HG03039 (cell line): ENCODE measurements around the gene TMEM266.
"Not testable (repeated sequence)": the region's sequence is repeated elsewhere in the genome, so short reads cannot be mapped to it uniquely, and the experiment has no call there.

ENCODE experiments used
- ATAC-seq: cut with Tn5 transposase; IDR thresholded peaks from one replicate; pipeline ENCODE4 v1.9.1; 2021; ENCODE audit warnings: mild to moderate bottlenecking, moderate library complexity; ENCODE audit not compliant: unreplicated experiment

The TMEM266 gene, protein sequence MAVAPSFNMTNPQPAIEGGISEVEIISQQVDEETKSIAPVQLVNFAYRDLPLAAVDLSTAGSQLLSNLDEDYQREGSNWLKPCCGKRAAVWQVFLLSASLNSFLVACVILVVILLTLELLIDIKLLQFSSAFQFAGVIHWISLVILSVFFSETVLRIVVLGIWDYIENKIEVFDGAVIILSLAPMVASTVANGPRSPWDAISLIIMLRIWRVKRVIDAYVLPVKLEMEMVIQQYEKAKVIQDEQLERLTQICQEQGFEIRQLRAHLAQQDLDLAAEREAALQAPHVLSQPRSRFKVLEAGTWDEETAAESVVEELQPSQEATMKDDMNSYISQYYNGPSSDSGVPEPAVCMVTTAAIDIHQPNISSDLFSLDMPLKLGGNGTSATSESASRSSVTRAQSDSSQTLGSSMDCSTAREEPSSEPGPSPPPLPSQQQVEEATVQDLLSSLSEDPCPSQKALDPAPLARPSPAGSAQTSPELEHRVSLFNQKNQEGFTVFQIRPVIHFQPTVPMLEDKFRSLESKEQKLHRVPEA

DNA sequence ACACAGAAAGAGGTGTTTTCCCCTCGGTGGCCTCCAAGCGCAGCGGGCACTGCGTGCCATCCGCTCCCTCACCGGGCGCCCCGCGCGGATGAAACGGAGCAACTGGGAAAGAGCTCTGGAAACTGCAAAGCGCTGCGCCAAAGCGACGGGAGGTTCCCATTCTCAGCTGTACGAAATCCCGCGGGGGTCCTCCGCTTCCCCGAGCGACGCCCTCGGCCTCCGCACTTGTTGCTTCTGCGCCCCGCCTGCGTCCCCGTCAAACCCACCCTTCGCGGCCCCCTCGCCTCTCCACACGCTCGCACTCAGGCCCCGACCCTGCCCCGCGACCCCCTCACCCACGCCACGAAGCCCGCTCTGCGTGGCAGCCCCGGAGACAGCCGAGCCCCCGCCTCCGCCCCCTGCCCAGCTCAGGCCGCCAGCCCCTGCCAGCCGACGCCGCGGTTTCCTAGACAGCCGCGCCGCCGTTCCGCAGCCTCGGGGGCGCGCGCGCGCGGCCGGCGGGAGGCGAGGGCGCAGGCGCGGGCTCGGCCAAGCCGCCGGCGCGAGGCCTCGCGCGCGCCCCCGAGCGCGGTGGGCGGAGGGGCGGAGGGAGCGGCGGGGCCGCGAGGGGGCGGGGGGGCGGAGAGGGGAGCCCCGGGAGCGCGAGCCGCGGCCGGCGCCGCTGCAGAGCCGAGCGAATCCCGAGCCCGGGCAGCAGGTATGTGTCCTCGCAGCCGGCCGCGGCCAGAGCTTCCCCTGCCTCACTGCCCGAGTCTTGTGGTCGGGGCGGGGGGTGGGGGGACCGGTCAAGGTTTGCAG, at the start of gene TMEM266:
Gene TMEM266 (plus strand): TSS at position 666 of the 798 bp plus-strand sequence. CDS start 74,279 bp downstream, outside the sequence.
- no peak for ATAC-seq

DNA sequence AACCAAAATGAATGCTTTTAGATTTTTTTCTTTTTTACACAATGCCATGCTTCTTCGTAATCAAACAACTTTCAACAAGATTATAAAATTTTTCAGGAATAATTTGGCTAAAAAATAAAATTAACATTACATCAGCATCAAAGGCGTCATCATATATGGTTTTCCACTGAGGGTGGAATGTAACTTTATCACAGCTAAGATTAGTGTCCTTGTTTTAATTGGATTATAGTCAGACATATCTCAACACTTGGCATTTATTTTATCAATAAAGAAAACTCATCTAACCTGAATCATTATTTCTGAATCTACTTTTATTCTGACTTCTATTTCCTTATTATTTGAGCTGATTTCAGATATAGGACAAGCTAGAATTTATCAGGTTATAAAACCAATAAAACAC, 49.2 kb upstream of the TMEM266 start:
- no peak for ATAC-seq

DNA sequence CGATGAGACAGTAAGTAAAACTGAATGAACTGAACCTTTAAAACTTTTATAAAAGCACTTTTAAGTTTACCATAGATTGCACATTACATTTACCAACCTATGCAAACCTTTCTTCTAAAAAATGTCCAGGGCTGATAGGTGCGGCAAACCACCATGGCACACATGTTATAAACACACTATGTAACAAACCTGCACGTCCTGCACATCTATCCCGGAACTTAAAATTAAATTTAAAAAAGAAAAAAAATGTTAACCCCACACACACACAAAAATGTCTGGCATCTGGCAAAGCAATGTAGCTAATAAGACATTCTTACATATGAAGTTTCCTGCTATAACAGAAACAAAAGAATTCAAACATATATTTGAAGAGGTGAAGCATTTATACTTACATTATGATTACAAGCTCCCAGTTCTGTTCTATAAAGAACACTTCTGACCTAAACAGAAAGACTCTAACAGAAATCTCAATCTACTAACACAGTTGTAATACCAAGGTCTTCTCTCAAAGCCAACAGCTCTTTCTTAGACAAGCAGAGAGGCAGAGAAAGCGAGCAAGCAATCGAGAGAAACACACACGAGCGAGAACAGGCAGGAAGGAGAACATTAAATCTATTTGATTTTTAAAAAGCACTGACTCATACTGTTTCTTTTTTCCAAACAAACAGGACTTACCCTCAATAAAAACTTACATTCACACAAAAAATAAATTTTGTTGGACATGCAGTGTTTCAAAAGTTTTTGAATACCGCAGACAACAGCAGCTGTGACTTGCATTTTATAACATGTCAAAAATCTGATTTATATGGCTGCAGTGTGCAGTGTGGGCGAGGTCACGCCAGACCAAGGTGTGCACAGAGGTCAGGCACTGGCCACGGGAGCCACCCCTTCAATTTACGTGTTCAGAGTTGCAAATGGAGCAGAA, 47.9 kb upstream of the TMEM266 start, which contains the start of gene NRG4:
Gene NRG4 (minus strand): TSS at position 798 of the 925 bp plus-strand sequence. CDS start 1,194 bp downstream, outside the sequence.
- ATAC-seq, result no peak

DNA sequence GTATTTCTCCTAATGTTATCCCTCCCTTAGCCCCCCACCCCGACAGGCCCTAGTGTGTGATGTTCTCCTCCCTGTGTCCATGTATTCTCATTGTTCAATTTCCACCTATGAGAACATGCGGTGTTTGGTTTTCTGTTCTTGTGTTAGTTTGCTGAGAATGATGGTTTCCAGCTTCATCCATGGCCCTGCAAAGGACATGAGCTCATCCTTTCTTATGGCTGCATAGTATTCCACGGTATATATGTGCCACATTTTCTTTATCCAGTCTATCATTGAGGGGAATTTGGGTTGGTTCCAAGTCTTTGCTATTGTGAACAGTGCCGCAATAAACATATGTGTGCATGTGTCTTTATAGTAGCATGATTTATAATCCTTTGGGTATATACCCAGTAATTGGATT, 46.3 kb upstream of the TMEM266 start:
- ATAC-seq, result not testable (repeated sequence)

DNA sequence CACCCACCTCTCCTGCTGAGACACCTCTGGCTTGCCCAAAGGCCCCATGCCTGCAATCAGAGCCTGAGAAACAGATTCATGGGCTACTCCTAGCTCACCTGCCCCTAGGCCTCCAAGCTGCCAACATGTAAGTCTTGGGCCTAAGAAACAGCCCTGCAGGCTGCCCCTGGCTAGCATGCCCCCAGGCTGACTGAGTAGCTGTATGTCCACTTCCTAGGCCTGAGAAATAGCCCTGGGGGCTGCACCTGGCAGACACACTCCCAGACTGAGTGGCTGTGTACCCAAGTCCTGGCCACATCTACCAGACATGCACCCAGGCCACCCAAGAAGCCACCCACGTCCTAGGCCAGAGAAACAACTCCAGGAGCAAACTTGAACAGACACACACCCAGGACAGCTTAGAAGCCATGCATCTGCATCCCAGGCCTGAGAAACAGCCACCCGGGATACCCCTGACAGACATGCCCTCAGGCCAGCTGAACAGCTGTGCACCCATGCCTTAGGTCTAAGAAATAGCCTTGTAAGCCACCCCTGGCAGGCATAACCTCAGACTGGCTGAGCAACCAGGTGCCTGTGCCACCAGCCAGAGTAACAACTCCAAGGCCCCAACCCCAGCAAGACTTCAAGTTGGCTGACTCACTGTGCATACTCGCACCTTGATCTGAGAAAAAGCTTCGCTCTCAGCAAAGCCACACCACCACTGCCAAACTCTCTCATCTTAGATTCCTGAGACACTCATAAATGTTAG, 35.6 kb upstream of the TMEM266 start:
- ATAC-seq, result no peak

DNA sequence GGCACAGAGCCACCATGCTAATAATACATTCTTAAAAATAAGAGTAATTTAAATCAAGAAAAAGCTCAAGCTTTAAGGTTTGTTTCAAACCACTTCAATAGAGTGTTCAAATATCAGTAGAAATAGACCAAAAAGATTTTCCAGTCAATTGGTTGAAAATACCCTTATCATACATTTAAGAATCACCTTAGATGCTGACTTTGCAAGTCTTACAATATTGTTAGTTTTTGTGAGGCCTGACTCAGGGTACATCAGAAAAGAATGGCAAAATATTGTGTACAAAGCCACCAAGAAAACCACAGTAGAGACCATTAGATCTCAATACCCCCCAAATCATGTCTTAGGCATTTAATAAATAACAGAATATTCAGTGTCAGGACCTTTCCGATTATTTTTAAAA, 27.7 kb upstream of the TMEM266 start:
- no peak for ATAC-seq

DNA sequence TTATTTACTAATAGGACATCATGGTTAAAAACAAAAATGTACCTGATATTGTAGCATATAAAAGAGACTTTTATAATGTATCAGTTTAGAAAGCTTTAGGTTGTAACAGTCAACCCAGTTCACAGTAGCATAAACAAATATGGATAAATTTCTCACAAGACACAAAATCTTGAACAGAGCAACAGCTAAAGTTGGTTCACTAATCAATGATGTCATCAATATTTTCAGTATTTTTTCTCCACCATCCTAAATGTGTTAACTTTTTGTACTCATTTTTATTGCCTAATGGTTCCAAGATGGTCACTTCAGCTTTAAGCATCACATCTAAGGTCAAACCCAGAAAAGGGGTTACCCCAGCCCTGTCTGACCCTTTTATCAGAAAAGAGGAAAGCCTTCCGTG, 26.3 kb upstream of the TMEM266 start:
- no peak for ATAC-seq

DNA sequence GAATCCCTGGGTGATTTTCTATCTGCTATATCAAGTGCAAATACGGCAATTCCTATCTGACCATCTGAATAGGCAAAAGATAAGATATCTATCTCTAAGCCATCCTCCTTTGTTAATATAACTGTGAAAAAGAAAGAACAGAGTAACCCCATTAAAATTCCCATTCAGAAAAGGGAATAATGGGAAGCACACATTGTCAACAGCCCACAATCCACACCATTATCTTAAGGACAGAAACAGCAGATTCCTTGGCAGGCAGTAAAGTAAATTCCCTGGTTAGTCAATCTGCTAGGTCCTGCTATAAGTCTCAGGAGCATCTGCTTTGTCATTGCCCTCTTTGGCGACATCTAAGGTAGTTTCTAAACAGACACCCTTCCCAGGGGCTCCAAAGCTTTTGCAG, 25.7 kb upstream of the TMEM266 start:
- ATAC-seq, result no peak

DNA sequence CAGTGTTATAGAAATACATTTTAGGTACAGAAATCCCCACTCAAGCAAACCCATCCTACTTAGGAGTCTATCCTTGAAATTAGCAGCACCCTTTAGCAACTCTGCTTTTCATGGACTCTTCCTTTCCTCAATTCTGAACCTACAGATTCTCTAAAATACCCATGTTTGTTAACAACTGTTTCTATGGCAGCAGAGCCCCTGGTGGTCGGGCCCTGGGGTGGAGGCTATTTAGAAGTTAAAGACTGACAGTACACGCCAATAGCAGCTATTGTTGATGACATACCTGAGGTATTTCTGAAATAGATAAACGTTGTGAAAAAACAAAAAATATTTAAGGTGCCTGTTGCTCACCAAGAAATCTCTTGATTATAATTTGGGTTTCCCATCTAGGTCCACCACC, 24.2 kb upstream of the TMEM266 start:
- no peak for ATAC-seq

DNA sequence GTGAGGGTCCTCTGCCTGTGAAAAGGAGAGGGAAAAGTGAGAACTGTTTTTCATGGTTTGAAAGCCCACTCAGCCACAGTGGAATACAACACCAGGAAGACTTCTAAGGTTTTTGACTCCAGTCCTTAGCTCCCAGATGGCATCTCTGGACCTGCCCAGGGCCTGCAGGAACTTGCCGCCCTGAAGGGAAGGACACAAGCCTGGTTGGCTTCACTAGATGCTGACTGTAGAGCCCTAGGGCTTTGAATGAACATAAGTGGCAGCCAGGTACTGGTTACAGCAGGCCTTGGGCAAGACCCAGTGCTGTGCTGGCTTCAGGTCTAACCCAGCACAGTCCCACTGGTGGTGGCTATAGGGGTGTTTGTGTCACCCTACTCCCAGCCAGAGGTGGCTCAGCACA, 21.3 kb upstream of the TMEM266 start:
- ATAC-seq, result no peak

DNA sequence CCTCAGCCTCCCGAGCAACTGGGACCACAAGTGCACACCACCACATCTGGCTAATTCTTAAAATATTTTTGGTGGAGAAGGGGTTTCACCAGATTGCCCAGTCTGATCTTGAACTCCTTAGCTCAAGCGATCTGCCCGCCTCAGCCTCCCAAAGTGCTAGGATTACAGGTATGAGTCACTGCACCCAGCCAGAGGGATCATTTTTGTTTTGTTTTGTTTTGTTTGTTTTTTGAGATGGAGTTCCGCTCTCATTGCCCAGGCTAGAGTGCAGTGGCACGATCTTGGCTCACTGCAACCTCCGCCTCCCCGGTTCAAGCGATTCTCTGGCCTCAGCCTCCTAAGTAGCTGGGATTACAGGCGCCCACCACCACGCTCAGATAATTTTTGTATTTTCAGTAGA, 5.6 kb upstream of the TMEM266 start:
- not testable (repeated sequence) for ATAC-seq

DNA sequence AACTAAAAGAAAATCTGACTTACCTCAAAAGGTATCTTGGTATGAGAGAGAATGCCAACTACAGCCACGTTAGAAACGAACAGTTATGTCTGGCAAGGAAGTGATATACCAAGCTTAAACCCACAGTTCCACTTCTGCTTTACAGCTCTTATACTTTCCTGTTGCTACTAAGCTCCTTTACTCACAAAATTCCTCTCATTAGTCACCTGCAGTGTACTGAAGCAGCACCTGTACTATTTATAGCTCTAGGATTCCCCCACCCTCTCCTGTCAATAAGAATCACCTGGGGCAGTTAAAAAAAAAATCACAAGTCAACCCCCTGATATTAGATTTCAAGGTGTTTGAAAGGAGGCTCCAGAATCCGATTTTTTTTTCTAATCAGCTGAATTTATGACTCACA, 2.9 kb upstream of the TMEM266 start:
- ATAC-seq, result peak; percentile 40

DNA sequence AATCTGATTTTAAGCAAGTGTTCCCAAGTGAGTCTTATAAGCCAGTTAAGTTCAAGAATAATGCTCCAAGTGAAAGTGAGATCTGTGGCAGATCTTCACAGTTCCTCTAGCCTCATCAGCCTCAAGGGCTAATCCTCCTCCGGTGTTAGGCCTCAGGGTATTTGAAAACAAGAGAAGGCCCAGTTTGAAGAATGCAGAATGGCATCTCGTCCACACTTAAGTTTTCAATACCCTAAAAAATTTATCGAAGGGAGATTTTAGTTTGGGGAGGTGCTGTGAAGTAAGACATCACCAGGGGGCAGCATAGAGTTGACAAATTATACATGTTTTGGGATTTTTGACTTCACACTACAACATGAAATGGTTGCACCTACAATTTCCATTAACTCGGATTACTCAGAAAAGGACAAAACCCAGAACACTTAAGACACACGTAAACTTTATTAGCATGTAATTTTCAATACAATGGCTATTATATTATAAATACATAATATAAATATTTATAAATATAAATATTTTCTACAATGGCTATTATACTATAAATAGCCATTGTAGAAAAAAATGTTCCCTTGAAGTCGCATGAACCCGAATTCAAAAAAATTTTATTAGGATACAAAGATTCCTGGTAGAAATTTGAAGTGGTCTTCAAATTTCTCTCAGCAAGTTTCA, 2.3 kb upstream of the TMEM266 start:
- ATAC-seq, result no peak

DNA sequence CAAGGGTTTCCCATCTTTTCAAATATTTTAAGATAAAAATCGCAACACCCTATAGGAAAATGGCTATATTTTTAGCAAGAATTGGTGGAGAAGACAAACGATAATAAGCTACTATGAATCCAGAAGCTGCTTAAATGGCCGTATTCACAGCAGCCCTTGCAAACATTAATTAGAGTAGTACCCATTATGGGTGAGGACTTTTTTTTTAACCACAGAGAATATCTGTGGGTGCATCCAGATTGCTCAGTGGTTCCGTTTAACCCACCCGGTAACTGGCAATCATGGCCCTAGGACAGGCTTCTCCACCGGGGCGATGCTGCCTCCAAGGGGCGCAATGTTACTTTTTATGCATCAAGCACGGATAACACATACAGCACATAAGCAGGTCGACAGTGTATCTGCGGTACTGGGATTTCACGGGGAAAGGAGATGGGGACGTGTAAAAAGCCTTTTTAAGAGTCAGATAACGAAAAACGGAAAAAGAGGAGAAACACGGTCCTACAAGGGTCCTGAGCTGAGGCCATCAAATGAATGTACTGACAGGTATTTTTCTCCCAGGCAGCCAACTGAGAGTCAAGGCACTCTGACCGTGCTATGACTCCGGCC, 968 bp upstream of the TMEM266 start:
- no peak for ATAC-seq

DNA sequence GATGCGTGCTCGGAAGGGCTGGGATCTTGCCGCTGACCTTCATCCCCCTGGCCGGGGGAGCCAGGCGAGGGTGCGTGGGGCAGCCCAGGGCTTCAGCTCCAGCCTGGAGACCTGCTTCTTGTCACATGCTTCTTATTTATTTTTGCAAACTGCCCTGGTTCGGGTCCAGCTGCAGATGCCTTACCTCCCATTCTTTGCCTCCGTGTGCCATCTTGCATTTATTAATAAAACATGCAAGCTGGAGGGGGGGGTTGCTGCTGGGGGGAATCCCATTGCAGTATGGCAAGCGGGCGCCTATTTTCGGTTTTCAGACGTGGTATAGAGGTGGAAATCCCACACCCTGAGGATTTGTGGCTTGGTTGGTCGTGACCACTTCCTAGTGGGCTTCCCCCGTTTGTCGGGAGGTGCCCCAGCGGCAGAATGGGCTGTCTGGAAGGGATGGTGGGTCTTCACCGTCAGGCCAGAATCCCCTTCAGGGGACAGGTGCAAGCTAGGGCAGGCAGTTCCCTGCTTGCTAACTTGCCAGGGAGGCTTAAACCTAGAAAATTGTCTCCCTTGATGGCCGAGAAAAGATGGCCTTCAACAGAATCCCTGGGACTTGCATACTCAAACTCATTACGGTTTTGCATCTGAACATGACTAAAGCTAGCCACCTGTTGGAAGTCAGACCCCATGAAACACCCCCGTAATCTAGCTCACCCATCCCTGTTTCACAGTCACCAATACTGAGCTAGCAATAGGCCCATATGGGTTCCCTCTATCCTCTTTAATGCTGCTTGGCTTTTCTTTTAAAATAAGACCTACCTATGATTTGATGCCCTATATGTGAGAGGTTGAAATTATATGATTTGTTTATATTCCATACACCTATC, 569 bp downstream of the TMEM266 start:
- no peak for ATAC-seq

DNA sequence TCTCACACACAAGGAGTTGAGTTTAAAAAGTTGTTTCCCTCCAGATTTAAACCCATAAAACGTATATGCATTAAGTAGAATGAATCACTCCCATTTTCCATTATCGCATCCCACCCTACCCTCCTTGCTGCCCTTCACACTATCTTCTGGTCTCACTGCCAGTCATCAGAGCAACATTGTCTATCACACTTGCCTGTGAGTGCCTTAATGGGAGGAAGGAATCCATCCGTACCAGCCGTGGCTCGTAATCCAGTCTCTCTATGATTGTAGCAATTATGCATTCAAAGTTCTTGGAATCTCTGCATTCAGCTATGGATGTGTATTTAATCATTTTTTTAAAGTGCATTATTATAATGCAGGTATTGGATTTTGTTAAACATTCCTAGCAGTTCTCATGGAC, 1.9 kb downstream of the TMEM266 start:
- ATAC-seq, result no peak

DNA sequence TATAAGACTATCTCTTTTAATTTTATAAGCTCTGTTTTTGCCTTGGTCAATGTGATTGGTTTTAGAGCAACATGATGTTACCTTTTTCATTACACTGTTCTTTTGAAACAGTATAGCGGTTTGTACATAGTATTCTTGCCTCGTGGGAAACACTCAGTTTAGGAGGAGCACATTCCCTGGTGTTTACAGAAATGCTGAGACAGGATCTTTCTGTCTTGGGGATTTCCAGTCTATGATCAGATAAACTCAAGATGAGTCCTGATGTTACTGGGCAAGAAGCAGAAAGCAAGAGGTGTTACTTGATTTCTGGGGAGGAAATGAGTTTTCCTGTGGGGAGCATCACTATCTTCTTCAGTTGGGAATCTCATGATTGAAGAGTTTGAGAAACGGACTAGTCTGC, 2.5 kb downstream of the TMEM266 start:
- ATAC-seq, result no peak

DNA sequence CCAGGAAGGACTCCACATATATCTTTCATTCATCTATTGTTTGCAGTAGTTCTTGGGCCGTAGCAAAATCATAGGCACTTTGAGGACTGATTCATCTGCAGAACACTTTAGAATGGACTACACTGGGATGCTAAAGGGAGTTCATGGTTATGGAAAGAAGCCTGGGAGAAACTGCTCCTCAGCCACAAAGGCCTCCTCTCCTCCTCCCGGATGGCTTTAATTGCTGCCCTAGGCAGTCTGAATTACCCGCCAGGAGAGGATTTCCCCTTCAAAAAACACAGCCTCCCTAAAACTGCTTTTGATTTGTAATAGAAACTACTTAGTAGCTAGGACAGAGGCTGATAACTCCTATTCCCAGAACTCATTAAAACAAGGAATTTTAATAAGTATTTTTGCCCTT, 4.6 kb downstream of the TMEM266 start:
- no peak for ATAC-seq
